CD4-positive, alpha-beta T cell treated with Interleukin-12 subunit alpha and Interleukin-12 subunit beta, for 1 hour (primary cell): ENCODE measurements around the gene IMPDH2.

Experiments used
- DNase-seq: peaks from one replicate; pipeline ENCODE4 v3.0.0-alpha.2; 2020

Gene IMPDH2

DNA sequence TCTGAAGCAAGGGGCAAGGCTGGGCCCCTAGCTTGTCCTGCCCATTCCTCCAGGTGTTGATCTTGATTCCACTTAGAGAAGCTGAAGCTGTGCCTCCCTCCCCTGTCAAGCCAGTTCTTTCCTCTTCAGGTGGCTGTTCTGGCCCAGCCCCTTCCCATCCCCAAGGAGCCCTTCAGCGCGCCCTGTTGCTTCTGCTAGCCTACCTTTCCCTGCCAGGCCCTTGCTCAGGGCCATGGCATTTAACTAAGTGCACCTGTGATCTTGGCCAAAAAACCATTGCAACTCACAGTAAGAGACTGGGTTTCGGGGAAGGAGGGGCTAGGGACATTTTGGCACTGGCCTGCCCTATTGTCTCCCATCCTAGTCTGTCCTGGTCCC lies 23.9 kb downstream of the IMPDH2 start:
- no peak for DNase-seq

DNA sequence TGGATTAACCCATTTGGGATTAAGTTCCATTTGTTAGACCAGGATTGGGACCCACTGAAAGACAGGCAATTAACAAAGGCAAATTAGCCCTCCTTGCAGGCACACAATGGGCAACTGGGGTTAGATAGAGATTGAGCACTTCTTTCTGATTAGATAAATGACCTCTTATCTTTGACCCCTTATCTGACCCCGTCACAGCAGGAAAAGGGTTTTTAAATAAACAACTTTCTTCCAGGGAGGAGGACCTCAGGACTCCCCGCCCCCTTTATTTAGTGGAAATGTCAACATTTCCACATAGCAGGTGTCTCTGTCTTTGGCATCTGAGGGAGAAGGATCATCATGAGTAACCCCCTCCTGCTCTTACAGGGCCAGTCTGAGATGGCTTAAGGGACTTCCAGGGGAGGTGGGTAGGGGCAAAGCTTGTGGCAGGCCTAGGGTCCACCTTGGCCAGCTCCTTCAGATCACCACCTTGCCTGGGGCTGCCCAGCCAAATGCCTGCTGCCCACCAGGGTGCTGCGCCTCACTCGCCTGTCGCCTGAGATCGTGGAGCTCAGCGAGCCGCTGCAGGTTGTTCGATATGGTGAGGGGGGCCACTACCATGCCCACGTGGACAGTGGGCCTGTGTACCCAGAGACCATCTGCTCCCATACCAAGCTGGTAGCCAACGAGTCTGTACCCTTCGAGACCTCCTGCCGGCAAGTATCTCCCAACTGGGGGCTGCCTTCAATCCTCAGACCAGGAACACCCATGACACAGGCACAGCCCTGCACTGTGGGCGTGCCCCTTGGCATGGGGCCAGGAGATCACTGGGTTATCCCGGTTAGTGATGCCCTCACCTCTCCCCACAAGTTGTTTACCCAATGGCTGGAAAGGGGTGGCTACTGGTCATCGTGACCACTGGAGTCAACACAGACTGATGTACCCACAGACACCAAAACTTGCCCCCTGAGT lies 24.6 kb downstream of the IMPDH2 start:
- DNase-seq = no peak

DNA sequence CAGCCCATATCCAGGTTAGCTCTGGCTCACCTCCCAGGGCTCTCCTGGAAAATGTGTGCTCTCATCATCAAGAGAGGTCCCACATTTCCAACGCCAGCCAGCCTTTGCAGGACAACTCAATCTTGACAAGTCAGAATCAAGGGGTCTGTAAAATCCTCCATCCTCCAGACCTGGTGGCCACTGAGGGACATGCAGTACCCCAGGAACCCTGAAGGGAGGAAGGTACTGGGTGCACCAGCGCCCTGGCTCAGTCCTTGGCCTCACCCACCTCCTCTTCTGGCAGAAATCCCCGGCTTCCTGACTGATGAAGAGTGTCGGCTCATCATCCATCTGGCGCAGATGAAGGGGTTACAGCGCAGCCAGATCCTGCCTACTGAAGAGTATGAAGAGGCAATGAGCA lies 28.0 kb downstream of the IMPDH2 start:
- DNase-seq = no peak

DNA sequence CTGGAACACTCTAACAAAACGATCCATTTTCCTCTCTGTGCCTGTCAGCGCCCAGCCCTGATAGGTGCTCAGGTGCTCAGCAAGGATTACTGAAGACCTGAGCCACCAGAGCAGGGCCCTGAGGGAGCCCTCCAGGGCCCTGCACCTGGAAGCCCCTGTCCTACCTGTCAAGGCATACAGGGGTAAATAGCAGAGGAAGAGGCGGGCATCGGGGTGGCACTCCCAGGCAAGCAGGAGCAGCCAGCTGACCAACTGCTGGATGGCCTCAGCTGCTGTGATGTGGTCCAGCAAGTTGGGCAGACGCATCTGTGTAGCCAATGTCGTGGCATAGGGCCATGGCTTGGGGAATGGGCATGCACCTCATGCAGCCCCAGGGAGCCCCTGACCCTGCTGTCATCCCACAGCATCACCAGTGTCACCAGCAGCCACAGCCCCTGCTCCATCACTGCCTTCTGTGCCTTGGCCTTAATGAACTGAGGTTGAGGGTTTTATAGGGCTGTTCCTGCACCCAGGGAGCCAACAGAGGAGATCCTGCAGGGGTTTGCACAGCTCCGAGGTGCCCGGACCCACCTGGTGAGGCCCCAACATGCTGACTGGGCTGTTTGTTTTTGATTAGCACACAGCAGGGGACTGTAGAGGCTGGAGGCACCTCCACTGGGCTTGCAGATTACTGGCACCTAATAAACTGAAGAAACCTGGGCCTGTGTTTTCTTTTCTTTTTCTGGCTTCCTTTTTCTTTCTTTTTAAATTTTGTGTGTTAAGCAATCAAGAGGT lies 29.9 kb downstream of the IMPDH2 start:
- no peak for DNase-seq

DNA sequence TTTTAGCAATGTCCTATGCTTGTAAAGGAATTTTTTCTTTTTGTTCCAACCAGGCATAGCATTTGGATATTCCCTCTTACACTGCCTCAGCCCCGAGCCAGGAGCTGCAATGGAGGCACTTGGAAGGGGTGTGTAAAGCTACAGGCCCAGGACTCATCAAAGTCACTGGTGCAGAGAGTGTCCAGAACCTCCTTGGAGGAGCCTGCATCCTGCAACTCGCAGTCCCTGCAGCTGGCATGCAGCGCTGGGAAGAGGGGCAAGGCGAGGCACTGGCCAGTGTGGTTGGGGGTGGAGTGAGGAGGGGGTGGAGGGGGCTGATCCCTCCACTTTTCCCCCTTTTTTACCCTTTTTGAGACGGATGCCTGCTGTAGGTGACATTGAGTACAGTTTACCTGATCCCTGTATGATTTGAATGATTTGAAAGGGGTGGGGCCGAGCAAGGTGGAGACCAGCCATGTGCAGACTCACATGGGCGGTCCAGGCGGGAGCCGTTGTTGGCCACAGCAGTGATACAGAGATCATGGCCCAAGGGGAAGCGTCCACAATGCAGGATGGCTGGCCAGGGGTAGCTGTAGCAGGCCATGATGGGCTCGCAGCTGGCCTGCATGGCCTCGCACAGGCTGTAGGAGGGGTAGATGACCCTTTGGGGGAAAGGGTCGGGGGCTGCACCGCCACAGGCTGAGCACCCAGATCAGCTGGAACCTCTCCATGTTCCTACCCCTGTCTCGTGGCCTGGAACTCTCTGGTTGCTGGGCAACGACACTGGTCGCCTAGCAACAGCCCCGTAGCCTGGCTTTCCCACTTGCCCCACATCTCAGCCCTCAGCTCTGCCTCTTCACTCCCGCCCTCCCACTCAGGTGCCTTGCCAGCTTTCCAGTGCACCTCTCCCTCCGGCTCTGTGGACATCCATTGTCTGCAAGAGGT lies 31.2 kb downstream of the IMPDH2 start:
- no peak for DNase-seq

DNA sequence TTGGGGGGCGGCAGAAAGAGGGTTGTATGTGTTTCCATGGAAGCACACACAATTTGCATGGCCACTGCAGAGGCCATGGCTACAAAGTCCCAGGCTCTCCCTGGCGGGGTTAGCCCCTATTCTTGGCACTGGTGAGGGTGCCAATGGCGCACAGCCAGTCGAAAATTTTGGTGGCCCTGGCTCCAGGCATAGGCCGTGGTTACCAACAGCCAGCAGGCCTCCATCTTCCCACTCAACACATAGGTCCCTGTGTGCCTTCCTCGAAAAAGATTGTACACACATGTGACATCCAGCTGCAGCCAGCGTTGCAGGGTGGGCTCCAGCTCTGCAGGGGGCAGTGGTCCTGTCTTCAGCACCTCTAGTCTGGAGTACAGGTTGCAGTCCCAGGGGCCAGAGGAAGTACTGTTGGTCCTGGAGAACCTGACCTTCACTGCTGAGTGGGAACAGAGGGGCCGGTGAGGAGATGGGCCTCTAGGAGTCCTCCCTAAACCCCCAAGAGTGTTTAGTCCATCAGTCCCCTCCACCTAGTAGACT lies 32.0 kb downstream of the IMPDH2 start:
- DNase-seq = no peak

DNA sequence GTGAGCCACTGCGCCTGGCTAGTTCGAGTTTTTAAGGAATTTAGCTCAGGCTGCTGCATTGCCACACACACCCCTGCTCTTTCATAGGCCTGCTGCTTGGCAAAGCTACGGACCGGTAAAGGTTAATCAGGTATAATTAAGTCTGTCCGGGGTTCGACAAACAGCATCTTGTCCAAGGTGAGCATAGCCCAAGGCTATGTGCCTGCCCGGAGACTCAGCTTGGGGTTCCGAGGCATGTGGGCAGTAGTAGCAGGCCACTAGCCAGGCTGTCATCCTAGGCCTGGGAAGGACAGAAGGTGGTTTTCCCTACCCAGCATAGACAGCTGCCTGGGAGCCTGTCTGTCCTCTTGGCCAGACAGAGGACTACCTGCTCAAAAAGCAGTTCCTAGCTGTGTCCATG lies 32.6 kb downstream of the IMPDH2 start:
- no peak for DNase-seq

DNA sequence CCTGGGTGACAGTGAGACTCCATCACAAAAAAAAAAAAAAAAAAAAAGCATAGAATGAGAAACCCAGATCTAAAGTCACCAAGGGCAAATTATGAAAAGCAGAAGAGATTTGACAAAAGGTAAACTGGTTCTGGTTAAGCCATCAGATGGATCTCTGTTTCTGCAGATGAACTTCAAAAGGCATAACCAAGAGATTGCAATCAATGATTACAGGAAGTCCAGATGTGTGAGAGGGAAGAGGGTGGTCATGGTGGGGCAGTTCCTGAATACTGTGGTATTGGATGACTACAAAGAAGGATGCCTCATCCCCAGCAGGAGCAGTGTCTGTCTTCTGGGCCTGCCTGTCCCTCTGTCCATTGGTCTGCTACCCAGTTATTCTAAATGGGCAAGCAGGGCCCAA lies 35.4 kb downstream of the IMPDH2 start:
- DNase-seq = no peak

DNA sequence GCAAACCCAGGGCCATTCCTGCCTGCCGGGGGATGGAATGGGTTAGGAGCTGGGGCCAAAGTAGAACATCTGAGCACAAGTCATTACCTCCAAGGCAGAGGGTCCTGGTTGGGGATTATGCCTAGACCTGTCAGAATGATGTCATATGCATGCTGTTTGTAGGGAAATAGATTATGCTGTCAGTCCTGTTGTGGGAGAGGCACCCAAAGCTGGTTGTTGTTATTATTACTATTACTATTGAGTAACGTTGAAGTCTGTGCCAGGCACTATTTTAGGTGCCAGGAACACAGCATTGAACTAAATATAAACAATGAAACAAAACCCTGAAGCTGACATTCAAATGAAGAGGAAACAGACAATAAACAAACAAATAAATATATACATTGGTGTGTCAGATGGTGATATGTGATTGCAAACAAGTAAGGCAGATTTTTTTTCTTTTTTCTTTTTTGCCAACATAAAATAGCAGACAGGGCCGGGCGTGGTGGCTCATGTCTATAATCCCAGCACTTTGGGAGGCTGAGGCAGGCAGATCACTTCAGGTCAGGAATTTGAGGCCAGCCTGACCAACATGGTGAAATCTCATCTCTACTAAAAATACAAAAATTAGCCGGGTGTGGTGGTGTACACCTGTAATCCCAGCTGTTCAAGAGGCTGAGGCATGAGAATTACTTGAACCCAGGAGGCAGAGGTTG lies 37.2 kb downstream of the IMPDH2 start:
- DNase-seq = no peak

DNA sequence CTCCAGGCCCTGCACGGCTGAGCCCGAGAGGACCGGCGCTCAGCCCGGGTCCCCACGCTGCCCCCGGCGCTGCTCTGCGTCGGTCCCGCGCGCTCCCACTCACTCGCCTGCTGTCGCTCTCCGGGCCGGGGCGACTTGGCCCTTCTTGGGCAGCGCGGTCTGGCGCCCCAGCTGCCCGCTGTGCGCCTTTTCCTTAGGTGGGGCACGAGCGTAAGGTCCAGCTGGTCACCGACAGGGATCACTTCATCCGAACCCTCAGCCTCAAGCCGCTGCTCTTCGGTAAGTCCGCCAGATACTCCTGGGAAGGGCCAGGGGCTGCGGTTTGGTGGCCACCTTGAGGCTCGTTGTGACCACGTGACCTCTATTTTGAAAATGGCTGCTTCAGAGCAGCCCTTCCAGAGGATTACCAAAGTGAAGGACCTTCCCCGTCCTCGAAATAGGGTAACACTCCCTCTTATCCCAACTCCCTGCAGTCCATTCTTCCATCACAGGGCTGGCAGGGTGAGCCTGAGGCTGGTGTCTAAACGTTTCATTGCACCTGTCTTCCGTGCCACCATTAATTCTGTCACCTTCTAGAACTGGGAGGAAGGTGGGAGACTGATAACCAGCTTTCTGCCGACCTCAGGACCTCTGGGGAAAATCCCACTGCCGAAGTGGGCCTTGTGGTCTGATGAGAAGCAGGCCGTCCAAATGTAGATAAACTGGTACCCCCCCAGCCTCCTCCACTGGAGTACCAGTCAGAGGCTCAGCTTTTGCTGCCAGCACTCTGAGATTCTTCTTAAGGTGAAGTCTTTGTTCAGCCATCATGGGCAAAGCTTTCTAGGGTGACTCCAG lies 38.3 kb downstream of the IMPDH2 start:
- DNase-seq = peak; percentile 49

DNA sequence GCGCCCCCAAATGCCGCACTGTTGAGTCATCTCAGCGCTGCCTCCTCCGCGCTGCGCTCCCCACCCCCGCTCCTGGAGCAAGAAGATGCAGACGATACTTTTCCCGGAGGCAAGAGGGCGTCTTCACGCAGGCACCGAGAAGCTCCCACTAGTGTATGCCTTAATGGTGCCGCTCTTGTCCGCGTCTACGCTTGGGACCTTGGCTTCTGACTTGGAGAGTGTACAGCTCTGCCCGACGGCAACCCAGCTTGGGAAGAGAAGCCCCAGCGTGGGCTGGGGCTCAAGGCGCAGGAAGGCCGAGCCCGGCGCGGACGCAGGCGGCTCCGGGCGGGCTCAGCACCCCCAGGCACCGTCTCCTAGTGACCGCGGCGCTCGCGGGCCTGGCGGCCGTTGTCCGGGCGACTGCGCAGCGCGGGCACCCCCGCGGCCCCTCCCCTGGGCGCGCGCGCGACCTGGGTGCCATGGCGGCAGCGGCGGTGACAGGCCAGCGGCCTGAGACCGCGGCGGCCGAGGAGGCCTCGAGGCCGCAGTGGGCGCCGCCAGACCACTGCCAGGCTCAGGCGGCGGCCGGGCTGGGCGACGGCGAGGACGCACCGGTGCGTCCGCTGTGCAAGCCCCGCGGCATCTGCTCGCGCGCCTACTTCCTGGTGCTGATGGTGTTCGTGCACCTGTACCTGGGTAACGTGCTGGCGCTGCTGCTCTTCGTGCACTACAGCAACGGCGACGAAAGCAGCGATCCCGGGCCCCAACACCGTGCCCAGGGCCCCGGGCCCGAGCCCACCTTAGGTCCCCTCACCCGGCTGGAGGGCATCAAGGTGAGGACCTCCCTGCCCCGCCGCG lies 39.2 kb downstream of the IMPDH2 start, which contains the start of gene P4HTM:
Gene P4HTM (plus strand): TSS at position 446 of the 840 bp plus-strand sequence. CDS start 16 bp downstream, at position 462.
- peak; percentile 73 for DNase-seq

DNA sequence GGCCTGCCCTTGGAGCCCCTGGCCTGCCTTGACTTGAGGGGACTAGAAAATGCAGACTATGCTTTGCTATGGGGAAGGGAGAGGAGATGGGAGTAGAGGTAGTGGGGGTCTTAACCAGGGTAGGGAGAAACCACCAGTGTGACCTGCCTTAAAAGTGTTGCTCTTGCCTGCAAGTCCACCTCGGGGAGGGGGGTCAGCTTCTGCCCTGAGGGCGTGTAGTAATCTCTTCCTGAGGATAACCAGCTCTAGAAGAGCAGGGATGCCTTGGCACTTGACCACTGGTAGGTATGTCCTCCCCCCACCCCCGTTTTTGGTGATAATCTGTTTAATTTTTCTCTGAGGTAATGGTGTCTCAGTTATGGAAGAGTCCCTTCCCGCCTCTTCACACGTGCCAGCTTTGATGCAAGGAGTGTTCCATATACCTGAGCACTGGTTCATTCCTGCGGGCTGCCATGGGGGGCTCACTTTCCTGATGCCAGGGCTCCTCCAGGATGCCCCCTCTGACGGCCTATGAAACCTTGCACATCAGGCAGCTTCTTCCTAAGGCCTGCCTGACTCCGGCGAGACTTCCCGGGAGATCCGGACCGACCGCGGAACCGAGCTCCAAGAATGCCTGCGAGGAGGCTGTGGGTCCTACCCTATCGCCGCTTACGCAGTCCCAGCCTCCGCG lies 39.9 kb downstream of the IMPDH2 start:
- no peak for DNase-seq

DNA sequence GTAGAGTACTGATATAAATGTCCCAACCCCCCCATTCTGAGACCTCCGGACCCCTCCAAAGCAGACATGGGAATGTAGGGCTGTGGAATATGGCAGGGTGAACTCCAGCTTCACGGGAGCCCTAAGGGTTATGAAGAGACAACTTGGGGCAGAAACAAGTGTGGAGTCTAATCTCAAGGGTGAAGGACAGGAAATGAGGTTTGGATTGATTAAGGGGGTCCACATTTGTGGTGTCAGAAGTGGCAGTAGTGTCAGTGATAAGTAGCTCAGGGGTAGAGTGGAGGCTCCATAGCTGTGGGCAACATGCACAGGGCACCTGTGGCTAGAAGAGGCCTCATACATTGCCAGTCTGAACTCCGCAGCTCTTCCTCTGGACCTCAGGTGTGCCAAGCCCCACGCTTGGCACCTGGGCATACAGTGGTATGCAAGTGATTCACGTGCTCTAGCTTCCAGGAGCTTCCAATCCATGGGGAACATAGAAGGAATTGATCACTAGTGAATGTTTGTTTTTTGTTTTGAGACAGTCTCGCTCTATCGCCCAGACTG lies 43.3 kb downstream of the IMPDH2 start:
- no peak for DNase-seq

DNA sequence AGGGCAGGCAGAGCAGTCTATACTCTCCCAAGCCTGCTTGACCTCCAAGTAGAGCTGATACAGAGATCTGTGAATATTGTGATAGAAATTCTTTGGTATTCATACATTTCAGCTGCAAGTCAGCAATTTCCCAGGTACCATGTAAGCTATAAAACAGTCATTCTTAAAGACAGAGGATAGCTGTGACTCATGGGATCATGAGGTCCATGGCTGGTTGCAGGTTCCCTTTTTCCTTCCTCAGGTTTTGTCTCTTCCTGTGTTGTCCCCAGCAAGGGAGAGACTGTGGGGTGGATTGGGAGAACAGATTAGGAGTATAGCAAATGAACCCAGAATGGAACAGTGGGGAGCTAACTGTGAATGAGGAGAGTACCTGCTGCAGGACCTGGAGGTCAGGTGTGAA lies 44.5 kb downstream of the IMPDH2 start:
- no peak for DNase-seq

DNA sequence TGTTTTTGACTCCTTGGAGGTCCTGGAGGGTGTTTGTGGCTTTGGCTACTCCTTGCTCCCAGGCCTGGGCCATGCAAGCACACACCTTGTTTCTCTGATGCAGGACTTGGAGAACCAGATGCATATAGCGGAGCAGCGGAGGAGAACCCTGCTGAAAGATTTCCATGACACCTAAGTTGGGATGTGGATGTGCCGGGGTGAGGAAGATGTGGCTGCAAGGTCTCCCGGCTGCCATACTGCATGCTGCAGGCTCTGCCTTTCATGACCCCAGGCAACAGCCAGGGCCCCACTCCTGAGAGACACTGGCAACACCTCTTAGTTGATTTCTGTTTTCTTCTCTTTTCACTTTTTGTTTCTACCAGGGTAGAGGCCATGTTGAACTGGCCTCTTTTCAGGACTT lies 46.1 kb downstream of the IMPDH2 start:
- no peak for DNase-seq

DNA sequence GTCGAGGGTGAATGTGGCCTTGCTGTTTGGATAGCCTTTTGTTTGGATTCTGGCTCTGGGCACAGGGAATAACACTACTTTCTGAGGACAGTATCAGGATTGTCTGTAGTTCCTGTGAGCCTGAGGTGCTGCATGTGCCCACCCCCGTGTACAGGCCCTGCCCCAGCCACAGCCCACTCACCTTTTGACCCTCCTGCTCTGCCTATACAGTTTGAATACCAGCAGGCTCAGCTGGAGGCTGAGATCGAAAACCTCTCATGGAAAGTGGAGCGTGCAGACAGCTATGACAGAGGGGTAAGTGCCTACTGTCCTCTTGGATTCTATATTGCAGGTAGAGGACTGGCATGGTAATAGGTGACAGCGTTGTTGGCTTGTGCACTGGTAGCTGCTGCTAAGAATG lies 46.5 kb downstream of the IMPDH2 start:
- DNase-seq = no peak

DNA sequence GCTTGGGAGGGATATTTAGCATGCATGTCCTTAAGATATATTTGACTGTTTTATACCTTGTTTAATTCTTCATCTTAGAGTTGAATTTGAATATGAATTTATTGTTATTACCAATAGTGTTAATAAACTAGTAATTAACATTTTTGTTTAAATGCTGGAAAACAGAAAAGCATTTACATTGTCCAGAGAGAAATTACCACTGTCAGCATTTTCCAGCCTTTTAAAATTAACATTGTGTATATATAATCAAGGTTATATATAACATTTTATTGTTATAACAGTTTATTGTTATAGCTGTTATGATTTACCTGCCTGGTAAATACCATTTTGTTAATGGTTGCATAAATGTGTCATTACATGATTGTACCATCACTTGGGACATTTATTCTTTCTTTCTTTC lies 47.2 kb downstream of the IMPDH2 start:
- no peak for DNase-seq

DNA sequence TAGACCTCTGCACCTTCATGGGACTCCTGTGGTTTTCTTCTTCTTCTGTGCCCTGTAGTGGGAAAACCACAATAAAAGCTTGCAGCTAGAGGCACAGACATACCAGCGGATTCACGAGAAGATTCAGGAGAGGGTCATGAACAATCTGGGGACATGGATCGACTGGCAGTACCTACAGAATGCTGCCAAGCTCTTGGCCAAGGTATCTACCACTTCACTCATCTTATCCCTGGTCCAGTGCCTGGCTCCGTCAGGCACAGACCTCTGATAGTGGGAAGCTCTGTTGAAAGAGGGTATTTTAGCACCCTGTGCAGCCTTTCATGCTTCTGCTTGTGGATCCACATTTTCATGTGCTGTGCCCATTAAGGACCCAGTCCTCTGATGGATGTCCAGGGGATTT lies 48.9 kb downstream of the IMPDH2 start:
- DNase-seq = no peak

DNA sequence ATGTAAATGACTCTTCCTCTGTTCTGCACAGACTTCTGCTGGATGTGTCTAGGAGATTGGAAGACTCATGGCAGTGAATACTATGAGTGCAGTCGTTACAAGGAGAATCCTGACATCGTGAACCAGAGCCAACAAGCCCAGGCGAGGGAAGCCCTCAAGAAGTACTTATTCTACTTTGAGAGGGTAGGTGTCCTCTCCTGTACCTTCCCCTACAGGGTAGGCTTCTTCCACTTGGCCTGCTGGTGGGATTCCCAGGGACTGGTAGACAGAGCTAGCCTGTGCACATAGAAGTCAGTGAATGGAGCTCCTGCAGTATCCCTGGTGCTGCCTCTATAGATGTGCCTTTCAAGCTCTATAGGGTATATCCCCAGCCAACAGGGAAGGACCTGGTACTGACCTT lies 49.7 kb downstream of the IMPDH2 start:
- DNase-seq = no peak
